Astrocyte of the cerebellum (primary cell): Measurements from ENCODE around the gene USP3.

Experiments used
- DNase-seq: peaks from one replicate; pipeline ENCODE4 v3.0.0-alpha.2; 2011; ENCODE audit warnings: low read depth
- H3K4me3 ChIP-seq: 2 replicates; pipeline ENCODE4 v1.5.1; 2011; ENCODE audit warnings: mild to moderate bottlenecking, low read depth, low read length, moderate library complexity
- CTCF ChIP-seq: IDR thresholded peaks from 2 replicates; pipeline ENCODE4 v1.5.1; 2012; ENCODE audit warnings: low read length, low read depth, moderate library complexity, mild to moderate bottlenecking; ENCODE audit errors: missing control alignments
- in situ Hi-C: cut with HindIII; loops from 2 replicates; pipeline ENCODE4 v1.10.0; 2017; ENCODE audit warnings: low sequenced_read_pairs

USP3 gene

GRCh38 chr15:63623232-63623969 is 119.0 kb downstream of the USP3 start:
- no peak overlapping the region for H3K4me3 ChIP-seq
- in situ Hi-C loops, result no loop called here
- no peak for DNase-seq
- no peak for TF ChIP-seq CTCF

GRCh38 chr15:63626955-63627354 is 122.6 kb downstream of the USP3 start:
- in situ Hi-C loops, result no loop called here
- no peak for DNase-seq
- no peak overlapping the region for H3K4me3 ChIP-seq
- TF ChIP-seq CTCF, result no peak

DNA sequence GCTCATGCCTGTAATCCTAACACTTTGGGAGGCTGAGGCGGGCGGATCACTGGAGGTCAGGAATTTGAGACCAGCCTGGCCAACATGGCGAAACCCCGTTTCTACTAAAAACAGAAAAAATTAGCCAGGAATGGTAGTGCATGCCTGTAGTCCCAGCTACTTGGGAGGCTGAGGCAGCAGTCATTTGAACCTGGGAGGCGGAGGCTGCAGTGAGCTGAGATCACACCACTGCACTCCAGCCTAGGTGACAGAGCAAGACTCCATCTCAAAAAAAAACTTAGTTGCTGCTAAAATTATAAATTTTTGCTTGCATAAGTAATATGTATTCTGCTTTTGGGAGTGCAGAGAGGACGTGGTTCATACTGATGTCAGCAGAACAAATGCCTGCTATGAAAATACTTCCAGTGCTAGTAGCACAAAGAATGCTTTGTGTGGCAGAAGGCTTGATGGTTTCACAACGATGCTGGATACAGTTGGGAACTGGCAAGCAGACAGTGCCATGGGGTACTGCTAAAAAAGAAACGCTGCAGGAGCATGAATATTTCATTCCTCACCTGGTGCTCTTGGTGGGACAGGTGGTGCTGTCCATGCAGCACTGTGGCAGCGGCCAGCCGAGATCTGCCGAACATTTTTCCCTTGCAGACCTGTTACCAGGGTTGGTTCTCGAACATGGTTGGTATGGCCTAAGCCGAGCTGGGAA is 123.9 kb downstream of the USP3 start:
- no peak for TF ChIP-seq CTCF
- no peak overlapping the region for H3K4me3 ChIP-seq
- in situ Hi-C loops, result no loop called here
- no peak for DNase-seq

DNA sequence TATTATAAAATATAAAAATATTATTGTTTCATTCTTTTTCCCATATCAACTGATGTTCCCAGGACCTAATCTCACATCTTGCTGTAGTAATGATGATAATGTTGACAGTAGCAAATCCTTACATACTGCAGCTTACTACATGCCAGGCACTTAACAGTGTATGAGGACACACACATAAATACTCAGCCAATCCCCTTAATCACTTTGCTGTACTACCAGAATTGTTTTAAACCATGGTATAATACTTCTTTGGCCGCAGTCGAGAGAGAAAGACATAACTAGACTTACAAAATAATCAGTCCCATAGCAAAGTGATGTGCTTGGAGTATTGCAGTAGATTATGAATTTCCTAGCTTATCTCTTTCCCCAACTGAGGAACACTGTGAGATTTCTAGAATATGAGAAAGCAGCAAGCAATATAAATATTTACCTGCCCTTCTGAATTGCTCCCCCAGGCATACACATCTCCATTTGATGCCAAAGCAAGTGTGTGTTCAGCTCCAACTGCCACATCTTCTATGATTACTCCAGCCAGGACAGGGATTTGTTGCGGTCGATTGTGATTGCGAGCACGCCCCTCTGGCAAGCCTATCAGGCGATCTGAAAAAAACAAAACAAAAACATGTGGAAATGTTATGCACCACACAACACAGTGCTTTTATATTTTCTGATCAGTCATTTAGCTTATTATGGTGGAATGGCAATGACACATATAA is 125.8 kb downstream of the USP3 start:
- in situ Hi-C loops, result no loop called here
- H3K4me3 ChIP-seq, result no peak overlapping the region
- no peak for DNase-seq
- TF ChIP-seq CTCF, result no peak

DNA sequence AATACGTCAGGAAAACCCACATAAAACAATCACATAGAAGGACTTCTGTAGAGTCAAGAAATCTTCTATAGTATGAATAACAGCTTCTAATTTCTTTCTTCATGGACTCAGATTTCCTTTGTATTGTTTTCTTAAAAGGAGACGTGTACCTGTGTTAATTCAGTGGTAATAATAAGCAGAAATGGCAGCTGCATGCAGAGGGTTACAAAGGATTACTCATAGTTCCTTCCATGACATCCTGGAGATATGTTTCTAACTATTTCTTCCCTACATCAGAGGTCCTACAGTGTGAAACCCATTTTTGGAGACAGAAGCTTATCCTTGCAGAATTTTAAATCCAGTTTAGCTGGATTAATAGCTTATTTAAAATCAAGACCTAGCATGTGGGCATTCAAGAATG is 128.9 kb downstream of the USP3 start:
- H3K4me3 ChIP-seq, result no peak overlapping the region
- no peak for TF ChIP-seq CTCF
- DNase-seq, result no peak
- in situ Hi-C loops, result no loop called here

GRCh38 chr15:63634154-63634553 is 129.8 kb downstream of the USP3 start:
- no peak overlapping the region for H3K4me3 ChIP-seq
- no peak for DNase-seq
- in situ Hi-C loops, result no loop called here
- no peak for TF ChIP-seq CTCF
